Measurements from ENCODE around the gene GDF15. TPM values are rescaled to one million over a fixed set of nuclear protein-coding genes. Genes with fewer than 3 reads are reported as not detected.

Gene GDF15
- polyA plus RNA-seq, 1 donor (not counting 4 experiments of a cell fraction or from before 2014, with no cell fraction given) = 0.31 TPM

DNA sequence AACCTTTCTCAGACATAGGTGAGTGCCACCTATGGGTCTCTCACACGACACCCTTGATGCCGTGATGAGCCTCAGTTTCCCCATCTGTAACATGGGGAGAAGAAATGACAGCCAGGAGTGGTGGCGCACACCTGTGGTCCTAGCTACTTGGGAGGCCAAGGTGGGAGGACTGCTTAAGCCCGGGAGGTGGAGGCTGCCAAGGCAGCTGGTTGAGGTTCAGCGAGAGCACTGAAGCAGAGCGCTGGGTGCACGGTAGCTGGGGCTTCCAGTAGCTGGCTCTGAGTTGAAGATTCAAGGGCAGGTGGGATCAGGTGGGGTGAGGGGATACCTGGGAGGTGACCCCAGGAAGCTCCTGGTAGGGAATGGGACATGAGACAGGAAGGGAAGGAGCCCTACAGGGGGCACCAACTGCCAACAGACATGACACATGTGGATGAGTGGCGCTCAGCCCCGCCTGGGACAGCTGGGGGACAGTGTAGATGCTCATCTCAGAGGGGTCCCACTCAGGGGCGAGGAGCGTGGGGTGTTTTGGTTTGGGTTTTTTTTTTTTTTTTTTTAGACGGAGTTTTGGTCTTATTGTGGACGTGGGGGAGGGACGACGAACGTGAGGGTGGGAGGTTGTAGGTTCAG is 26.8 kb downstream of the GDF15 start:
- H3K9me3 ChIP-seq (ENCODE audit: control insufficient read depth, low read depth, low read length) = no peaks in the 10 kb centered on the region
- no peak for FAIRE-seq

DNA sequence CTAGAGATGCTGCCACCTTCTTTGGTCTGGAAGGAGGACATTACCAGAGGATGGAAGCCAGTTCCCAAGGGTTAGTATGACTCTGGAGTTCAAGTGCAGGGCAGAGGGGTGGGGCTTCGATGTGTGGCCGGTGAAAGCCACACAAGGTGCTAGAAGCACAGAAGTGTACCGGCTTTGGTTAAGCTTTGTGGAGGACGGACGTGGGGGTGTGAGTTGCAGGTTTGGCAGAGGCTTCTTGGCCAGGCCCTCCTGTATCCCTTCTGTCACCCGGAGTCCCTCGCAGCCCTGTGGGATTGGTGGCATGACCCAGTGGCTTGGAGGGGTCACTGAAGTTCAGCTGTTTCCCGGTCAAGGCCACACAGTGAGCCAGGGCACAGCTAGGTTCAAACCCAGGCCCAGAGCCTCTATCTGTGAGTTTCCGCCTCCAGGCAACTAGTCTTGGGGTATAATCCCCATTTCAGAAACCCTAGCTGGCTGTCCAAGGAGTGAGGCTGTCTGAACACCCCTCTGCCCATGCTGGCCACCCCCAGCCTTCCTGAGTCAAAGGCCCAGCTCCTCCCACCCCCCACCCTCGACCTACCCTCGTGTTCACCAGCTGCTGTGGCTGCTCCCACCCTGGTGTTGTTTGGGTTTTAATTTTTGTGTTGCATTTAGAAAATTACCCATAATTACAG is 28.7 kb downstream of the GDF15 start:
- dilution Hi-C loops (cut with MboI; ENCODE audit: extremely low pct_ligation_motif_present, low sequenced_read_pairs) = no loop called here
- no peak overlapping the region for H2AFZ ChIP-seq (ENCODE audit: control insufficient read depth, low read length)
- DNase-seq (ENCODE audit: low read depth, low spot score) (no peak), FAIRE-seq (no peak)
- H3K4me3 ChIP-seq (ENCODE audit: control insufficient read depth in 2 of 3, extremely low read depth in 1 of 3, insufficient read depth in 2 of 3, low read depth in 1 of 3, low read length in 3 of 3) = no peak overlapping the region
- no peak overlapping the region for H3K4me2 ChIP-seq (ENCODE audit: control insufficient read depth, extremely low read depth, insufficient read depth, low read depth, low read length)
- H3K36me3 ChIP-seq (ENCODE audit: control insufficient read depth in 2 of 2, extremely low read depth in 1 of 2, insufficient read depth in 2 of 2, low read length in 2 of 2) = no peaks in the 10 kb centered on the region
- no peaks in the 10 kb centered on the region for H3K9me3 ChIP-seq (ENCODE audit: control insufficient read depth, low read depth, low read length)
- no peaks in the 10 kb centered on the region for H4K20me1 ChIP-seq (ENCODE audit: control insufficient read depth, extremely low read depth, insufficient read depth, low read length)
- H3K27ac ChIP-seq (ENCODE audit: control insufficient read depth, insufficient read depth, low read length) = no peak overlapping the region
- no peak for TF ChIP-seq EZH2 (IDR thresholded peaks at IDR 0.05; ENCODE audit: low read length)
- TF ChIP-seq, protein P1, sequence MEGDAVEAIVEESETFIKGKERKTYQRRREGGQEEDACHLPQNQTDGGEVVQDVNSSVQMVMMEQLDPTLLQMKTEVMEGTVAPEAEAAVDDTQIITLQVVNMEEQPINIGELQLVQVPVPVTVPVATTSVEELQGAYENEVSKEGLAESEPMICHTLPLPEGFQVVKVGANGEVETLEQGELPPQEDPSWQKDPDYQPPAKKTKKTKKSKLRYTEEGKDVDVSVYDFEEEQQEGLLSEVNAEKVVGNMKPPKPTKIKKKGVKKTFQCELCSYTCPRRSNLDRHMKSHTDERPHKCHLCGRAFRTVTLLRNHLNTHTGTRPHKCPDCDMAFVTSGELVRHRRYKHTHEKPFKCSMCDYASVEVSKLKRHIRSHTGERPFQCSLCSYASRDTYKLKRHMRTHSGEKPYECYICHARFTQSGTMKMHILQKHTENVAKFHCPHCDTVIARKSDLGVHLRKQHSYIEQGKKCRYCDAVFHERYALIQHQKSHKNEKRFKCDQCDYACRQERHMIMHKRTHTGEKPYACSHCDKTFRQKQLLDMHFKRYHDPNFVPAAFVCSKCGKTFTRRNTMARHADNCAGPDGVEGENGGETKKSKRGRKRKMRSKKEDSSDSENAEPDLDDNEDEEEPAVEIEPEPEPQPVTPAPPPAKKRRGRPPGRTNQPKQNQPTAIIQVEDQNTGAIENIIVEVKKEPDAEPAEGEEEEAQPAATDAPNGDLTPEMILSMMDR (optimal IDR thresholded peaks at IDR 0.05 in 1 of 3, IDR thresholded peaks at IDR 0.05 in 1 of 3, conservative IDR thresholded peaks at IDR 0.05 in 1 of 3; ENCODE audit: extremely low read depth in 1 of 3, insufficient read depth in 2 of 3, low read length in 3 of 3) = no peak
- H3K9ac ChIP-seq (ENCODE audit: control insufficient read depth, extremely low read depth, insufficient read depth, low read length) = no peak overlapping the region
- H3K79me2 ChIP-seq (ENCODE audit: control insufficient read depth, insufficient read depth, low read length) = no peaks in the 10 kb centered on the region
- H3K27me3 ChIP-seq (ENCODE audit: control insufficient read depth, extremely low read depth, insufficient read depth, low read length) = no peaks in the 10 kb centered on the region
- H3K9me1 ChIP-seq (ENCODE audit: control insufficient read depth, extremely low read depth, insufficient read depth, low read length) = no peaks in the 10 kb centered on the region
- peaks cover 24% of the 10 kb centered on the region for H3K4me1 ChIP-seq (ENCODE audit: control insufficient read depth, extremely low read depth, insufficient read depth, low read length)

More for the DNA sequence above, 26.8 kb downstream of the GDF15 start:
- no peak for DNase-seq (ENCODE audit: low read depth, low spot score)
- Histone ChIP-seq H3K79me2 (ENCODE audit: control insufficient read depth, insufficient read depth, low read length) (no peaks in the 10 kb centered on the region), H3K27me3 (ENCODE audit: control insufficient read depth, extremely low read depth, insufficient read depth, low read length) (no peaks in the 10 kb centered on the region), H3K9ac (ENCODE audit: control insufficient read depth, extremely low read depth, insufficient read depth, low read length) (no peak overlapping the region), H4K20me1 (ENCODE audit: control insufficient read depth, extremely low read depth, insufficient read depth, low read length) (no peaks in the 10 kb centered on the region), H2AFZ (ENCODE audit: control insufficient read depth, low read length) (no peak overlapping the region), H3K27ac (ENCODE audit: control insufficient read depth, insufficient read depth, low read length) (no peak overlapping the region), H3K4me1 (ENCODE audit: control insufficient read depth, extremely low read depth, insufficient read depth, low read length) (peaks cover 12% of the 10 kb centered on the region), H3K9me1 (ENCODE audit: control insufficient read depth, extremely low read depth, insufficient read depth, low read length) (no peaks in the 10 kb centered on the region), H3K4me2 (ENCODE audit: control insufficient read depth, extremely low read depth, insufficient read depth, low read depth, low read length) (no peak overlapping the region), H3K36me3 (ENCODE audit: control insufficient read depth in 2 of 2, extremely low read depth in 1 of 2, insufficient read depth in 2 of 2, low read length in 2 of 2) (no peaks in the 10 kb centered on the region), H3K4me3 (ENCODE audit: control insufficient read depth in 2 of 3, extremely low read depth in 1 of 3, insufficient read depth in 2 of 3, low read depth in 1 of 3, low read length in 3 of 3) (no peak overlapping the region)
- dilution Hi-C loops (cut with MboI; ENCODE audit: extremely low pct_ligation_motif_present, low sequenced_read_pairs) = no loop called here
- TF ChIP-seq, protein P1 (optimal IDR thresholded peaks at IDR 0.05 in 1 of 3, IDR thresholded peaks at IDR 0.05 in 1 of 3, conservative IDR thresholded peaks at IDR 0.05 in 1 of 3; ENCODE audit: extremely low read depth in 1 of 3, insufficient read depth in 2 of 3, low read length in 3 of 3) = no peak
- no peak for TF ChIP-seq EZH2 (IDR thresholded peaks at IDR 0.05; ENCODE audit: low read length)

Data from keratinocyte (primary cell).